ENCODE results near the gene PRMT2.

DNA sequence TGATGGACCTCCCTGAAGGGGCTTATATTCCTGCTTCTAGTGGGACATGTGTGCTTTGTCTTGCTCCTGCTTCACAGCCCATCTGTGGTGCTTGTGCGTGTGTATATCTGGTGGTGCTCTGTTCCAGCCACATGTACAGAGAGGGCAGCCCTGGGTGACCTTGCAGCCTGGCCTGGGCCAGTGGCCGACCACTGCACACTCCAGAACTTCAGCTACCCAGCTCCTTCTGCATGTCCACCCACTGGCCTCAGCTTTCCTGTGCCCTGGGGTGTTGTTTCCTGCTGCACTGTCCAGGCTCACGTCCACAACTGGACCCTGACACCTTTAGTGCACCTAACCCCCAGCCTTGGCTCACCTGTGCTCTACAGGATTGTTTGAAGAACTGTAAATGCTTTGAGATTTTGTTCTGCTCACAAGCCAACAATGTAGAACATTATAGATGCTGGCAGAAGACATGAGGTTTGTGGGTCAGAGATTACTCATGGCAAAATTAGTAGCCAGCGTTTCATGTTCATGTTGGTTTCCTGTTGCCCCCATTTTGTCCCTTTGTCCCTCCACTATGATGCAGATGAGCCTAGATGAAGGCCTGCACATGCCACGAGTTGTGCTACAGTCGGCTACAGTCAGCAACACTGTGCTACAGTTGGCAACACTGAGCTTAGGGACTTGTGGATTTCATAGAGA lies 25.3 kb upstream of the PRMT2 start:
- TF ChIP-seq EZH2 (IDR thresholded peaks at IDR 0.05; ENCODE audit: borderline replicate concordance): no peak
- TF ChIP-seq CTCF (IDR thresholded peaks at IDR 0.05; ENCODE audit: poor library complexity): no peak
- no peak for TF ChIP-seq EZH2phosphoT487 (IDR thresholded peaks at IDR 0.05; ENCODE audit: low read depth, severe bottlenecking, unreplicated experiment)
